Stimulated activated memory B cell treated with anti-CD40 and anti-IgM and Interleukin-4, amounts not matched to agents 10 μg/mL and 1 μg/mL and 100 μg/mL, for 72 hours (primary cell): Measurements from ENCODE around the gene TRIM9.

Experiments used
- ATAC-seq: fragments of 150-1000 bp; cut with Tn5 transposase; 2 replicates; pipeline ENCODE4 v1.10.0; 2021
- H3K27ac Mint-ChIP-seq: one replicate; pipeline ENCODE4 v1.8.0; 2022; ENCODE audit warnings: mild to moderate bottlenecking, mixed read lengths
- H3K27me3 Mint-ChIP-seq: one replicate; pipeline ENCODE4 v1.8.0; 2022; ENCODE audit warnings: mixed read lengths
- H3K36me3 Mint-ChIP-seq: one replicate; pipeline ENCODE4 v1.8.0; 2022; ENCODE audit warnings: mixed read lengths
- H3K4me1 Mint-ChIP-seq: one replicate; pipeline ENCODE4 v1.8.0; 2022; ENCODE audit warnings: mixed read lengths
- H3K4me3 Mint-ChIP-seq: one replicate; pipeline ENCODE4 v1.8.0; 2022; ENCODE audit warnings: mild to moderate bottlenecking, moderate library complexity, mixed read lengths
- H3K9me3 Mint-ChIP-seq: one replicate; pipeline ENCODE4 v1.8.0; 2022; ENCODE audit warnings: mixed read lengths

Gene TRIM9

DNA sequence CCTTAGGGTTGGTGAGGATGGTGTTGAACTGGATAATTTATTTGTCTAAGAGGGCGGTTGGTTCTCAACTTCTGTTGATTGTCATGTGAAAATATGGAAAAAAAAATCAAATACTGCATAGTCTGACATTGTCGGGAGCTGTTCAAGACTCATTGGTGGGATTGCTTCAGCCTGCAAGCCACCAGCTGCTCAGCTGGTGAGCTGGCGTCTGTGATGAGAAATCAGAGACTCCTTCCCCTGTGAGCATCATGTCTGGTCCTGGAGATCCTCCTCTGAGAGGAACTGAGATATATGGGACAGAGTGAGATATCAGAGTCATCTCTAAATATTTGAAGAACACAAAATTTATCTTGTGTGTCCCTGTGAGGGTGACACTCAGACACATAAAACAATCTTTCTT is 49.9 kb downstream of the TRIM9 start:
- H3K36me3 Mint-ChIP-seq = no peaks in the 10 kb centered on the region
- peaks cover 40% of the 10 kb centered on the region for H3K27me3 Mint-ChIP-seq
- no peak overlapping the region for H3K27ac Mint-ChIP-seq
- no peak for ATAC-seq
- no peak overlapping the region for H3K4me3 Mint-ChIP-seq
- peaks cover 3% of the 10 kb centered on the region for H3K9me3 Mint-ChIP-seq
- H3K4me1 Mint-ChIP-seq = no peaks in the 10 kb centered on the region

DNA sequence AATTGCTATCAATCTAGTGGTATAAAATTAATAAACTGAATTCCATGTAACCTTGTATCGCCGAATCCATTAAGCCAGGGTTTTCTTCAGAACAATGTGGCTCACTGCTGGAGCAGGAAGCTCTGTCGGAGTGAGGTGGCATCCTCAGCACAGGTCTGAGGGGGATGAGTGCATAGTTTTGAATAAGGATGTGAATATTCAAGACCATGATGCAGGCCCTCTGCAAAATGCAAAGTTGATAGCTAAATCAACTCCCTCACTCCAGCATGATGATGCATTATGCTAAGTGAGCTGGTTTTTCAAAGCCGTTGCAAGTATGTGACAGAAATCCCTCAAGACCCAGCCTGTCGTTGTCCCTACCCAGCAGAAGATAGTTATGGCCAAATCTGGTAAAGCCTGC is 53.0 kb downstream of the TRIM9 start:
- H3K27ac Mint-ChIP-seq = no peak overlapping the region
- H3K4me3 Mint-ChIP-seq = no peak overlapping the region
- H3K4me1 Mint-ChIP-seq = no peaks in the 10 kb centered on the region
- H3K27me3 Mint-ChIP-seq = peaks cover 33% of the 10 kb centered on the region
- H3K36me3 Mint-ChIP-seq = no peaks in the 10 kb centered on the region
- ATAC-seq = no peak
- H3K9me3 Mint-ChIP-seq = no peaks in the 10 kb centered on the region

GRCh38 chr14:51041108-51041531 is 53.8 kb downstream of the TRIM9 start:
- no peak for ATAC-seq
- H3K4me1 Mint-ChIP-seq = no peaks in the 10 kb centered on the region
- no peaks in the 10 kb centered on the region for H3K9me3 Mint-ChIP-seq
- H3K4me3 Mint-ChIP-seq = no peak overlapping the region
- H3K27ac Mint-ChIP-seq = no peak overlapping the region
- H3K36me3 Mint-ChIP-seq = no peaks in the 10 kb centered on the region
- peaks cover 26% of the 10 kb centered on the region for H3K27me3 Mint-ChIP-seq

DNA sequence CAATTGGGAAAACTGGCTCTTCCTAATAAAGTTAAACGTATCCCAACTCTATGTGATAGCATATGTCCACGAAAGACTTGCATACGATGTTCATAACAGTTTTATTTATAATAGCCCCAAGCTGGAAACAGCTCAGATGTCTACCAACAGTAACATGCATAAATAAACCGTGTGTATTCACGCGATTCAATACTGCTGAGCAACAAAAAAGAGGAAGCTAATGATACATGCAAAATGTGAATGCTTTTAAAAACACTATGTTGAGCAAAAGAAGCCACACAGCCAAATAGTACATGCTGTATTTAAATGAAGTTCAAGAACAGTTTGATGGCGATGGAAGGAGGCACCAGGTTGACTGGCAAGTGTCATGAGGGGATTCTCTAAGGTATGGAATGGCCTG is 55.7 kb downstream of the TRIM9 start:
- no peaks in the 10 kb centered on the region for H3K36me3 Mint-ChIP-seq
- no peaks in the 10 kb centered on the region for H3K4me1 Mint-ChIP-seq
- H3K9me3 Mint-ChIP-seq = no peaks in the 10 kb centered on the region
- peak; percentile 67 for ATAC-seq
- no peak overlapping the region for H3K4me3 Mint-ChIP-seq
- no peak overlapping the region for H3K27ac Mint-ChIP-seq
- H3K27me3 Mint-ChIP-seq = peaks cover 18% of the 10 kb centered on the region

GRCh38 chr14:51035611-51036192 is 59.2 kb downstream of the TRIM9 start:
- Mint-ChIP-seq H3K27me3 (no peaks in the 10 kb centered on the region), H3K27ac (no peak overlapping the region), H3K4me3 (no peak overlapping the region), H3K36me3 (no peaks in the 10 kb centered on the region), H3K4me1 (no peaks in the 10 kb centered on the region), H3K9me3 (no peaks in the 10 kb centered on the region)
- no peak for ATAC-seq

- Mint-ChIP-seq H3K4me3 (no peak overlapping the region), H3K27ac (no peak overlapping the region), H3K9me3 (no peaks in the 10 kb centered on the region), H3K27me3 (peaks cover 9% of the 10 kb centered on the region), H3K36me3 (peaks cover 6% of the 10 kb centered on the region), H3K4me1 (no peaks in the 10 kb centered on the region)
- ATAC-seq = no peak
Observed at GRCh38 chr14:51028851-51029754, 65.8 kb downstream of the TRIM9 start.

DNA sequence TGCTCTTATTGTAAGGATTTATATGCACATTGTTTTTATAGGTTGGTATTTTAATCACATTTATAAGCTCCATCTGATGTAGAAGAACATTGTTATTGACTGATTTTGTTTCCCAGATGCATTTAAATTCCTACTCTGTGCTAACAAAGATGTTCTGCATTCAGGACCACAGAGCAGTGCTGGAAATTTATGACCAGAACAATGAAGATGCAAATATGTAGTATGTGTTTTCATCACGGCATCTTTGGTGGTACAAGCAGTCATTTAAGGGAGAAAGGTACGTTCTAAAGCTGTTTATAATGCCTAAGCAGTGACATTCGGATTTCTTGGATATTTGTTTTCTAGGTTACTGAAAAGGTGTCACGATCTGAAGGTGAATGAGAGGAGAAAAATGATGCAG is 66.5 kb downstream of the TRIM9 start:
- no peaks in the 10 kb centered on the region for H3K4me1 Mint-ChIP-seq
- no peak overlapping the region for H3K4me3 Mint-ChIP-seq
- peaks cover 6% of the 10 kb centered on the region for H3K36me3 Mint-ChIP-seq
- no peak overlapping the region for H3K27ac Mint-ChIP-seq
- no peak for ATAC-seq
- peaks cover 9% of the 10 kb centered on the region for H3K27me3 Mint-ChIP-seq
- H3K9me3 Mint-ChIP-seq = no peaks in the 10 kb centered on the region

DNA sequence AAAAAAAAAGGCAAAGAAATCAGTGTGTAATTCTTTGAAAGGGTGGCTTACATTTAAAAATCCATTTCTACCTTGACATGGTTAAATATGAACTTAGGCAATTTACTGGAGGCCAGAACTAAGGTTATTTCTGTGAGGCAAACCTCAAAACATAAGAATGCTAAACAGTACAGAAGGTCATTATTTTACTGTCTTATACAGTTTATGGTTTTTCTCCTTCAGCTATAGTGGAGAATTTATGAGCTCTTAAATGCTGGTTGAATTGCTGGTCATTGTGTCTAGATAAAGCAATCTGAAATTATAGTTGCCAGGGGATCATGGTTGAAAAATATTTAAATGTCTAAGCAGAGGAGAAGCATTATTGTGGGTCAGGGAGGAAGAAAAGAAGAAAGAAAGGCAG is 70.5 kb downstream of the TRIM9 start:
- no peak for ATAC-seq

DNA sequence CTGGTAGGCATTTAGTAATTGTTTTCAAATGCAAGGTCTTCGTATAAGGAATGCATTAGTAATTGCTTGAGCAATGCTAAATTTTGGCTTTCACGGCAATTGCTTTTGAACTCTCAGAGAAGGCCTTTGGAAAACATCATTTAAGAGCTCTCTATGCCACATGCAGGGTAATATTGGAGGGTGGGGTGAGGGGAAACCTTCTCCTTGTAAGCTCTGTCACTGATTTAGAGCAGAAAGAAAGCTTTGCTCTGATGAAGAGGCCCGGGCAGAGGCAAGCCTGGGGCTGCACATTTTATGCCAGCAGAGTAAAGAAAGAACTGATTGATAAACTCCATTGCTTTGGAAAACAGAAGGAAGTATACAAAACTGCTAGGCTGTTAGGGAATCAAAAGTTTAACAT is 70.9 kb downstream of the TRIM9 start:
- Mint-ChIP-seq H3K36me3 (peaks cover 6% of the 10 kb centered on the region), H3K27ac (no peak overlapping the region), H3K27me3 (peaks cover 9% of the 10 kb centered on the region), H3K4me3 (no peak overlapping the region), H3K9me3 (no peaks in the 10 kb centered on the region), H3K4me1 (no peaks in the 10 kb centered on the region)
- ATAC-seq = no peak

More for the DNA sequence above, 70.5 kb downstream of the TRIM9 start:
- H3K4me3 Mint-ChIP-seq = no peak overlapping the region
- no peaks in the 10 kb centered on the region for H3K9me3 Mint-ChIP-seq
- H3K27ac Mint-ChIP-seq = no peak overlapping the region
- no peaks in the 10 kb centered on the region for H3K4me1 Mint-ChIP-seq
- H3K27me3 Mint-ChIP-seq = peaks cover 9% of the 10 kb centered on the region
- H3K36me3 Mint-ChIP-seq = peaks cover 6% of the 10 kb centered on the region

DNA sequence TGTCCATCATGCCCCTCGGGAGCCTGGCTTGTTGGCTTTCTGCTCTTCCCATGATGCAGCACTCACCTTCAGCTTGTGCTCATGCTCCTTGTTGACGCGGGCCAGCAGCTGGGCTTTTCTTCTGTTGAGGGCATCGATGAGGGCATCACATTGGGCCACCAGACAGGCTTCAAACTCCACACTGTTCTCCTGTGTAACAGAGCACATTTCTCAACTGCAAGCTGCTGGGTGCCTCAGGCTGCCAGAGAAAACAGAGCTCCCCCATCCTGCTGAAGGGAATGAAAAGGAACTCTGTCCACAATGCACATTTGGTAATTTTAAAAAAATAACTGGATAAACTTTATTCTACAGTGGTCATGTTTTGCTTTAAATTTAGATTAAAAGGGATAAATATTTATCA is 72.1 kb downstream of the TRIM9 start:
- Mint-ChIP-seq H3K27ac (no peak overlapping the region), H3K4me1 (no peaks in the 10 kb centered on the region)
- no peak for ATAC-seq

DNA sequence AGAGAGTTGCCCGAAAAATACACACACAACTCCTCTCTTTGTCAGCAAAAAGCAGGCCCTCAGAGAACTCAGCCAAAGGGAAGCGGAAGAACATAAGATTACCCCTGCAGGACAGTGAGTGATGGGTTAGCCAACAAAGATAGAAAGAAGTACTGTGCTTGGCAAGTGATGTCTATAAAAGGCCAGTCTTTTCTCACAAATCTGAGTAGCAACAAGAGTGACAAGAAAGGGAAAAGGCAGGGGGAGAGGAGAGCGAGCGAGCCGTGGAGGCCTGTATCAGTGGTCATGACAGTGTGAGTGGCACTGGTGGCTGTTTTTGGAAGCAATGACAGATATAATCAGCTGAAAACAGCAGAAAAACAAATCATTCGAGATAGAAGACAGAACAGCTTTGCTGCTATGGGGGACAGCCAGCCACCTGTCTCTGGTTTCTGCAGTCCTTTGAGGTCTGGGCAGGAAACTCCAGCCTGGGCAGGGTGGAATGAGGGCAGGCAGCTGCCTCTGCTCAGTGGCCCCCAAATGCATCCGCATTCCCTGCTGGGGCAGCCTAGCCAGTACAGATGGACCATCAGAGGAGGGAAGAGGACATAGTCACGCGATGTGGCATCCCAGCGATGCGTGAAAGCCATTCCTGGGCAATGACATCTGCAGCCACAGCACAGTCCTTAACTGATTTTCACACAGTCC is 74.7 kb downstream of the TRIM9 start:
- Mint-ChIP-seq H3K36me3 (peaks cover 6% of the 10 kb centered on the region), H3K4me3 (no peak overlapping the region), H3K27me3 (peaks cover 9% of the 10 kb centered on the region), H3K4me1 (no peaks in the 10 kb centered on the region), H3K27ac (no peak overlapping the region), H3K9me3 (no peaks in the 10 kb centered on the region)
- peak; percentile 39 for ATAC-seq

More for the DNA sequence above, 72.1 kb downstream of the TRIM9 start:
- H3K9me3 Mint-ChIP-seq = no peaks in the 10 kb centered on the region
- H3K27me3 Mint-ChIP-seq = peaks cover 9% of the 10 kb centered on the region
- peaks cover 6% of the 10 kb centered on the region for H3K36me3 Mint-ChIP-seq
- H3K4me3 Mint-ChIP-seq = no peak overlapping the region

DNA sequence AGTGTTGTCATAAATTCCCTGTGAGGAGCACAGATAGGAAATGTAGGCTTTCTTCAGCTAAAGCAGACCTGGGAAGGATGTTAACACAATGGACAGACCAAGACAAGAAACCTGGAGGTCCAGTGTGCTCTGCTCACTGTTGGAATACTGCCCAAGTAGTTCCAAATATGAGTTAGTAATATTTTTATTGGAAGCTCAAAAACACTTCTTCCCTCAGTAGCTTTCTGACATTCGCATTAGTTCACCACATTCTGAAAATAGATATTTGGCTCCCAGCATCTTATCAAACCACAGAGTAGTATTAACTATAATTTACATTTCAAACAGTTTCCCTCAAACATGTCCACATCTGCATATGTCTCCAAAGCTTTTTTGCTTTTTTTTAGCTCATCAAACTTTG is 75.8 kb downstream of the TRIM9 start:
- H3K27me3 Mint-ChIP-seq = peaks cover under 1% of the 10 kb centered on the region
- no peaks in the 10 kb centered on the region for H3K9me3 Mint-ChIP-seq
- no peaks in the 10 kb centered on the region for H3K4me1 Mint-ChIP-seq
- ATAC-seq = no peak
- no peak overlapping the region for H3K4me3 Mint-ChIP-seq
- no peaks in the 10 kb centered on the region for H3K36me3 Mint-ChIP-seq
- H3K27ac Mint-ChIP-seq = no peak overlapping the region

DNA sequence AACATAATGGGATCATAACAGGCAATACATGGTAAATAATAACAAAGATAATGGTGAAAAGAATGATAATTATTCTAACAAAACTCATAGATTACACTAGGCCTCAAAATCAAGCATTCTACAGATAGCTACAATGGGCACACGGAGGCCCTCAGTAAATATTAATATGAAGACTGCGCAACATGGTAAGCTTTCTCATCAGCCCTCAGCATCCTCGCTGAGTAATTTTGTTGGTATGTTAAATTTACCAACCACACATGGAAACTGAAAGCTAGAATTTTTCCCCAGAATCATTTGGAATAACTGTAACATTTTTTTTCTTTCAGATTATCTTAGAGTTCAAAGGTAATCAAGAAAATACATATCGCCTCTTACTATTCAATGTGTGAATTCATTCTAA is 76.4 kb downstream of the TRIM9 start:
- no peaks in the 10 kb centered on the region for H3K27me3 Mint-ChIP-seq
- H3K9me3 Mint-ChIP-seq = no peaks in the 10 kb centered on the region
- no peaks in the 10 kb centered on the region for H3K36me3 Mint-ChIP-seq
- H3K27ac Mint-ChIP-seq = no peak overlapping the region
- no peaks in the 10 kb centered on the region for H3K4me1 Mint-ChIP-seq
- ATAC-seq = no peak
- H3K4me3 Mint-ChIP-seq = no peak overlapping the region

GRCh38 chr14:51014625-51015024 is 80.3 kb downstream of the TRIM9 start:
- no peak for ATAC-seq
- Mint-ChIP-seq H3K27me3 (no peaks in the 10 kb centered on the region), H3K4me3 (no peak overlapping the region), H3K4me1 (no peaks in the 10 kb centered on the region), H3K36me3 (no peaks in the 10 kb centered on the region), H3K27ac (no peak overlapping the region), H3K9me3 (no peaks in the 10 kb centered on the region)

DNA sequence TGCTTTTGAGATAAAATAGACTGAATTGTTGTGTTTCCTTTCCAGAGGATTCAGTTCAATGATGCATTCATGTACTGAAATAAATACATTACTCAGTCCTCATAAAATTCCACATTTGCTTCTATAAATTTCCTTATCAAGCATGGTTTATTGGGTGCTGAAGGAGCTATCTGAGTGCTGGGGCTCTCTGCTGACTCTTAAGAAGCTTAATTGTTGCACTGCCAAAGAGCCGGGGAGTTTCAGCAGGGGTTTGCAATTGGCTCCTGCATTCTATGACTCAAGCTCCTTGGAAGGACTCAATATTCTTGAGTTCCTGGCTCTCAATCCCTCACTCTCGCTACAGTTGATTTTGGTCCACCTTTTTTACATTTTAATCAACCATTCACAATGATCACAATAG is 80.8 kb downstream of the TRIM9 start:
- Mint-ChIP-seq H3K27me3 (no peaks in the 10 kb centered on the region), H3K4me3 (no peak overlapping the region), H3K36me3 (no peaks in the 10 kb centered on the region), H3K27ac (no peak overlapping the region), H3K9me3 (no peaks in the 10 kb centered on the region), H3K4me1 (no peaks in the 10 kb centered on the region)
- ATAC-seq = no peak

DNA sequence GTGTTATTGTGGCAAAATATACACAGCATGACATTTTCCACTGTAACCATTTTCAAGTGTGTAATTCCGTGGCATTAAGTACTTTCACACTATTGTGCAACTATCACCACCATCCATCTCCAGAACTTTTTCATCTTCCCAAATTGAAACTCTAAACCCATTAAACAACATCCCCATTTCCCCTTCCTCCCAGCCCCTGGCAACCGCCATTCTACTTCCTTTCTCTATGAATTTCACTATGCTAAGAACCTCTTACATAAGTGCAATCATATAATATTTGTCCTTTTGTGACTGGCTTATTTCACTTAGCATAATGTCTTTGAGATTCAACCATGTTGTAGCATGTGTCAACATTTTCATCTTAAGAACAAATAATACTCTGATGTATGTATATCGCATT is 82.8 kb downstream of the TRIM9 start:
- H3K36me3 Mint-ChIP-seq = no peaks in the 10 kb centered on the region
- no peaks in the 10 kb centered on the region for H3K4me1 Mint-ChIP-seq
- H3K27ac Mint-ChIP-seq = no peak overlapping the region
- no peak for ATAC-seq
- no peaks in the 10 kb centered on the region for H3K27me3 Mint-ChIP-seq
- no peak overlapping the region for H3K4me3 Mint-ChIP-seq
- H3K9me3 Mint-ChIP-seq = no peaks in the 10 kb centered on the region
